Upper lobe of left lung (tissue), 4 donors: Measurements from ENCODE around the gene ATP8B1.

Experiments
- POLR2A ChIP-seq, 4 donors: fragments of 450-650 bp; IDR thresholded peaks; one replicate each; pipeline ENCODE4 v1.5.1; 2016 to 2017; ENCODE audit warnings: antibody characterized with exemption in 4 of 4, mild to moderate bottlenecking in 2 of 4
- POLR2AphosphoS5 ChIP-seq, 2 donors: sonication (generic); formaldehyde crosslinking; IDR thresholded peaks; one replicate each; pipeline ENCODE4 v1.5.1; 2017; ENCODE audit warnings: antibody characterized with exemption in 2 of 2
- TF ChIP-seq, protein P1 (sequence below), 6 experiments: fragments of 450-650 bp in 4 of 6; fragments of 200-600 bp in 2 of 6; sonication (generic) in 2 of 6; IDR thresholded peaks; one replicate each; pipeline ENCODE4 v1.5.1; 2016 to 2019; ENCODE audit warnings: antibody characterized with exemption in 6 of 6

DNA sequence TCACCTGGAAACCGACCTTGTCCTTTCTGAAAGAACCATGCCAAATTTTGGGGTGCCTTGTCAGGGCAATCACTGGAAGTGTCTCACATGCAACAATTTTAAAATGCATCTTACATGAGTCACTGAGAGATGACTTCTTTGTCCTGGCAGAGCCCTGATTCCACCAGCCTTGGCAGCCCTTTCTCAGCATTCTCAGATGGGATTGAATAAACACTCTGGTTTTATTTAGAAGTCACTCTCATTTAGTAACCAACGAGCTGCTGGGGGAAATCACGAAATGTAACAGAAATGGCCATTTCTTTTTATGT, 3.8 kb upstream of the ATP8B1 start:
- TF ChIP-seq, protein P1, sequence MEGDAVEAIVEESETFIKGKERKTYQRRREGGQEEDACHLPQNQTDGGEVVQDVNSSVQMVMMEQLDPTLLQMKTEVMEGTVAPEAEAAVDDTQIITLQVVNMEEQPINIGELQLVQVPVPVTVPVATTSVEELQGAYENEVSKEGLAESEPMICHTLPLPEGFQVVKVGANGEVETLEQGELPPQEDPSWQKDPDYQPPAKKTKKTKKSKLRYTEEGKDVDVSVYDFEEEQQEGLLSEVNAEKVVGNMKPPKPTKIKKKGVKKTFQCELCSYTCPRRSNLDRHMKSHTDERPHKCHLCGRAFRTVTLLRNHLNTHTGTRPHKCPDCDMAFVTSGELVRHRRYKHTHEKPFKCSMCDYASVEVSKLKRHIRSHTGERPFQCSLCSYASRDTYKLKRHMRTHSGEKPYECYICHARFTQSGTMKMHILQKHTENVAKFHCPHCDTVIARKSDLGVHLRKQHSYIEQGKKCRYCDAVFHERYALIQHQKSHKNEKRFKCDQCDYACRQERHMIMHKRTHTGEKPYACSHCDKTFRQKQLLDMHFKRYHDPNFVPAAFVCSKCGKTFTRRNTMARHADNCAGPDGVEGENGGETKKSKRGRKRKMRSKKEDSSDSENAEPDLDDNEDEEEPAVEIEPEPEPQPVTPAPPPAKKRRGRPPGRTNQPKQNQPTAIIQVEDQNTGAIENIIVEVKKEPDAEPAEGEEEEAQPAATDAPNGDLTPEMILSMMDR (IDR thresholded peaks at IDR 0.05) = no peak
- TF ChIP-seq POLR2A (IDR thresholded peaks at IDR 0.05) = no peak
- no peak for TF ChIP-seq POLR2AphosphoS5 (IDR thresholded peaks at IDR 0.05)
